Measurements from ENCODE around the gene FOSL1. TPM values are rescaled to one million over a fixed set of nuclear protein-coding genes. Genes with fewer than 3 reads are reported as not detected.

FOSL1 gene
- total RNA-seq, 4 donors from 2014 or later: 0.36 to 9.3 (median 5.2) TPM

DNA sequence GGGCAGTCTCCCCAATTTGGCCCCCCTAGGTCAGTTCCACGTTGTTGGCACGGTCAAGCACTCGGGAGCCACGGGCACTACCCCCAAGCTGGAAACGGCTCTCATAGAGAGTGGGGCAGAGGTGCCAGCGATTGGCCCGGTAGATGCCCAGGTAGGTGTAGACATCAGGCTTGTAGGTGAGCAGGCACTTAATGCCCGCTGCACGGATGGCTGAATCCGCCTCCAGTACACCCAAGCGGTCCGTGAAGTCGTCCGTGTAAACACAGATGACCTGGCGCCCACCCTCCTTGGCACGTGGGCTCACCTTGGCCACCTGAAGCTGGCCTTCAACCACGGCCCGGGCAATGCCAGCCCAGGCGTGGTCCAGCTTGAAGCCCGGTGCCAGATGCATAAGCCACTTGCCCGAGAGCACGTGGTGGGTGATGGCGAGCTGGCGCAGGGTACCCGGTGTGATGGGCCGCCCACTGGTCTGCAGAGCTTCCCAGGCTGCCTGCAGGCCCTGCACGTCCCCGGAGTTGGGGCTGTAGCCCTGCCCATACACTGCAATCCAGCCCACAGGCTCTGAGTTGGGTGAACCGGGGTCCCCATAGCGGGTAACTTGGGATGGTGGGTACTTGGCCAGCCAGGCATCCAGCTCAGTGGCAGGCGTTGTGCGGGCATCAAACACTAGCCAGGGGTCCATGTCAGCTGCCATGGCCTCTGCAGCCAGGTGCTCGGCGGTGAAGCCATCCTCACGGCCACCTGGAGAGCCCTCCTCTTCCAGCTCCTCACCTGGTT is 17.4 kb upstream of the FOSL1 start:
- TF ChIP-seq, protein P1, sequence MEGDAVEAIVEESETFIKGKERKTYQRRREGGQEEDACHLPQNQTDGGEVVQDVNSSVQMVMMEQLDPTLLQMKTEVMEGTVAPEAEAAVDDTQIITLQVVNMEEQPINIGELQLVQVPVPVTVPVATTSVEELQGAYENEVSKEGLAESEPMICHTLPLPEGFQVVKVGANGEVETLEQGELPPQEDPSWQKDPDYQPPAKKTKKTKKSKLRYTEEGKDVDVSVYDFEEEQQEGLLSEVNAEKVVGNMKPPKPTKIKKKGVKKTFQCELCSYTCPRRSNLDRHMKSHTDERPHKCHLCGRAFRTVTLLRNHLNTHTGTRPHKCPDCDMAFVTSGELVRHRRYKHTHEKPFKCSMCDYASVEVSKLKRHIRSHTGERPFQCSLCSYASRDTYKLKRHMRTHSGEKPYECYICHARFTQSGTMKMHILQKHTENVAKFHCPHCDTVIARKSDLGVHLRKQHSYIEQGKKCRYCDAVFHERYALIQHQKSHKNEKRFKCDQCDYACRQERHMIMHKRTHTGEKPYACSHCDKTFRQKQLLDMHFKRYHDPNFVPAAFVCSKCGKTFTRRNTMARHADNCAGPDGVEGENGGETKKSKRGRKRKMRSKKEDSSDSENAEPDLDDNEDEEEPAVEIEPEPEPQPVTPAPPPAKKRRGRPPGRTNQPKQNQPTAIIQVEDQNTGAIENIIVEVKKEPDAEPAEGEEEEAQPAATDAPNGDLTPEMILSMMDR (IDR thresholded peaks at IDR 0.05 in 4 of 5, conservative IDR thresholded peaks at IDR 0.05 in 1 of 5): no peak
- TF ChIP-seq POLR2A (IDR thresholded peaks at IDR 0.05): no peak
- Histone ChIP-seq H3K27ac (peak overlapping the region; percentile 86 to 98 (median 93)), H3K36me3 (peaks cover 0 to 18% of the 10 kb centered on the region in 2 donors), H3K27me3 (no peaks in the 10 kb centered on the region), H3K4me3 (peak overlapping the region; percentile 65 to 95 (median 82)), H3K4me1 (peaks cover 47 to 49% of the 10 kb centered on the region in 2 donors), H3K9me3 (no peaks in the 10 kb centered on the region)
- in situ Hi-C loops (cut with MboI; ENCODE audit: low sequenced_read_pairs in 4 of 4): no loop called here
- intact Hi-C loops (cut with DNase I; ENCODE audit: low total_unique reads): loop anchor here (2.0 to 10.0 kb wide), 8 partner anchors 71 to 905 kb away; partner anchors contain the start of genes ARL2, BANF1, EIF1AD and RELA
- ATAC-seq (no peak), DNase-seq (peak in 1 of 2 donors; percentile 58)

DNA sequence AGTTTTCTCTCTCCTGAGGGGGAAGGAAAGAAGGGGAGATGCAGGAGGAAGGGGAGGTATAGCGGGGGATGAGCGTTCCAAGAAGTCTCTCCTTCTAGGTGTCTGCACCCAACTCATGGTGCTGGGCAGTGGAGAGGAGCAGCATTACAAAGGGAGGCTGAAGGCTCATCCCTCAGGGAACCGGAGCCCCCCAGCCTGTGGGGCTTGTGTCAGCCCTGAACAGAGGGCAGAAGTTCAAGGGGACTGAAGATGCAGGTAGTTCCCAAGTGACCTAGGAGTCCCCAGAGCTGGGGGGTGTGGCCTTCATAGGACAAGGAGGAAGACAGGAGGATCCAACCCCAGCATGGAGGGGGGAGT is 16.9 kb upstream of the FOSL1 start:
- Histone ChIP-seq H3K36me3 (peaks cover 0 to 13% of the 10 kb centered on the region in 2 donors), H3K9me3 (no peaks in the 10 kb centered on the region), H3K27ac (peak overlapping the region; percentile 86 to 98 (median 93)), H3K27me3 (no peaks in the 10 kb centered on the region), H3K4me1 (peaks cover 47 to 49% of the 10 kb centered on the region in 2 donors), H3K4me3 (peak overlapping the region; percentile 65 to 95 (median 82))
- no peak for ATAC-seq
- no peak for DNase-seq
- TF ChIP-seq, protein P1 (IDR thresholded peaks at IDR 0.05 in 4 of 5, conservative IDR thresholded peaks at IDR 0.05 in 1 of 5): no peak
- TF ChIP-seq POLR2A (IDR thresholded peaks at IDR 0.05): no peak
- in situ Hi-C loops (cut with MboI; ENCODE audit: low sequenced_read_pairs in 4 of 4) (no loop called here), intact Hi-C loops (cut with DNase I; ENCODE audit: low total_unique reads) (loop anchor here (5.0 to 10.0 kb wide), 4 partner anchors 458 to 905 kb away; partner anchors contain the start of genes ARL2, SLC29A2 and SNX15)

DNA sequence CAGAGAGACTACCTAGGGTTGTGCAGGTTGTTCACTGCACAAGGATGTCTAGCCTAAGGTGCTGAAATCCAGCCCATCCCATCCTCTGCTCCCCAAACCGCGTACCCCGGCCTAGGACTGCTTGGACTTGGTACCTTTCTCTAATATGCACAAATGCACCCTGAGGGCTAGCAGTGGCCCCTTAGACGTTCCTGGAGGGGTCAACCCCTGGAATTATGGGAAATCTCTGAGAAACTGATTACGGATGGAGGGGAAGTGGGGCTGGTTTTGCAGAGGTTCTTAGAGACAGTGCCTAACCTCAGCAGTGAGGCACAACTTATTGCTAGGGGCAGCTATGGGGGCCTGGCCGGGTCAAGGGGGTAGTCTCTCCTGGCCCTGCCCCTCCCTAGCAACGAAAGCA is 16.2 kb upstream of the FOSL1 start:
- H3K27me3 ChIP-seq: peaks cover 0 to 1% (median 0%) of the 10 kb centered on the region in 3 donors
- ATAC-seq (no peak), DNase-seq (no peak)
- peaks cover 0 to 6% of the 10 kb centered on the region in 2 donors for H3K36me3 ChIP-seq
- in situ Hi-C loops (cut with MboI; ENCODE audit: low sequenced_read_pairs in 4 of 4): no loop called here
- TF ChIP-seq, protein P1 (IDR thresholded peaks at IDR 0.05 in 4 of 5, conservative IDR thresholded peaks at IDR 0.05 in 1 of 5): no peak
- no peak for TF ChIP-seq POLR2A (IDR thresholded peaks at IDR 0.05)
- peak overlapping the region; percentile 86 to 98 (median 93) for H3K27ac ChIP-seq
- H3K4me3 ChIP-seq: peak overlapping the region in 2 of 4 donors; percentile 1 to 17
- intact Hi-C loops (cut with DNase I; ENCODE audit: low total_unique reads): loop anchor here (5.0 to 10.0 kb wide), 4 partner anchors 458 to 904 kb away; partner anchors contain the start of genes ARL2, SLC29A2 and SNX15
- no peaks in the 10 kb centered on the region for H3K9me3 ChIP-seq
- H3K4me1 ChIP-seq: peaks cover 51 to 53% of the 10 kb centered on the region in 2 donors

GRCh38 chr11:65915821-65916251 is 15.6 kb upstream of the FOSL1 start:
- Histone ChIP-seq H3K9me3 (no peaks in the 10 kb centered on the region), H3K36me3 (peaks cover 0 to under 1% of the 10 kb centered on the region in 2 donors), H3K4me3 (peak overlapping the region in 3 of 4 donors; percentile 1 to 18 (median 17)), H3K4me1 (peaks cover 51 to 53% of the 10 kb centered on the region in 2 donors), H3K27me3 (peaks cover 0 to 3% (median 0%) of the 10 kb centered on the region in 3 donors), H3K27ac (peak overlapping the region; percentile 86 to 98 (median 93))
- TF ChIP-seq, protein P1 (IDR thresholded peaks at IDR 0.05 in 4 of 5, conservative IDR thresholded peaks at IDR 0.05 in 1 of 5): no peak
- peak in 1 of 2 donors; percentile 34 for TF ChIP-seq POLR2A (IDR thresholded peaks at IDR 0.05)
- DNase-seq (peak; percentile 93 to 95), ATAC-seq (peak; percentile 73 to 79)
- in situ Hi-C loops (cut with MboI; ENCODE audit: low sequenced_read_pairs in 4 of 4) (no loop called here), intact Hi-C loops (cut with DNase I; ENCODE audit: low total_unique reads) (loop anchor here (1.0 to 10.0 kb wide), 6 partner anchors 15 to 904 kb away; partner anchors contain the start of genes ARL2, CCDC85B, FOSL1 and SLC29A2)
